Measurements from ENCODE around the gene COL3A1. TPM values are rescaled to one million over a fixed set of nuclear protein-coding genes. Genes with fewer than 3 reads are reported as not detected.

Gene COL3A1
- total RNA-seq, 3 donors from 2014 or later: 68.2 to 321 (median 299) TPM

DNA sequence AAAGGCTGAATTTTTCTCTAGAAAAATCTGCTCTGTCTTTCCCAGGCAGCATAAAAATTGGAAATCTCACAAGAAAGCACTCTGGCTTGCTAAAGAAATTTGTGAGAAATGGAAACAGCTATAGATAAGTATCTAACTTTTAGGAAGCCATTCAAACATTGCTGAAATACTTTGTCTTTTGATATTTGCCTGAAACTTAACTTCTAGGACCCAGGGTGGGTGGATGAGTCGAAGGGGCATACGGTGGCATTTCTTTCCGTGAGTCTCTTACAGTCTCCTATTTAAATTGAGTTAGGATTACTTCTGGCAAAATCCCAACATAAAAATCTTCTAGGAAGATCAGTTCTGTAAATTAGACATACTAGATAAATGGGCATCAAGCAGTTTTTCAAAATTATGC lies 532 bp upstream of the COL3A1 start:
- ATAC-seq: no peak
- DNase-seq: no peak
- no peaks in the 10 kb centered on the region for H3K4me1 ChIP-seq (ENCODE audit: low read depth)
- no peaks in the 10 kb centered on the region for H3K9me3 ChIP-seq
- no peak overlapping the region for H3K4me3 ChIP-seq
- H3K36me3 ChIP-seq (ENCODE audit: low read depth): no peaks in the 10 kb centered on the region
- intact Hi-C loops (cut with DNase I, micrococcal nuclease): no loop called here
- TF ChIP-seq, protein P1, sequence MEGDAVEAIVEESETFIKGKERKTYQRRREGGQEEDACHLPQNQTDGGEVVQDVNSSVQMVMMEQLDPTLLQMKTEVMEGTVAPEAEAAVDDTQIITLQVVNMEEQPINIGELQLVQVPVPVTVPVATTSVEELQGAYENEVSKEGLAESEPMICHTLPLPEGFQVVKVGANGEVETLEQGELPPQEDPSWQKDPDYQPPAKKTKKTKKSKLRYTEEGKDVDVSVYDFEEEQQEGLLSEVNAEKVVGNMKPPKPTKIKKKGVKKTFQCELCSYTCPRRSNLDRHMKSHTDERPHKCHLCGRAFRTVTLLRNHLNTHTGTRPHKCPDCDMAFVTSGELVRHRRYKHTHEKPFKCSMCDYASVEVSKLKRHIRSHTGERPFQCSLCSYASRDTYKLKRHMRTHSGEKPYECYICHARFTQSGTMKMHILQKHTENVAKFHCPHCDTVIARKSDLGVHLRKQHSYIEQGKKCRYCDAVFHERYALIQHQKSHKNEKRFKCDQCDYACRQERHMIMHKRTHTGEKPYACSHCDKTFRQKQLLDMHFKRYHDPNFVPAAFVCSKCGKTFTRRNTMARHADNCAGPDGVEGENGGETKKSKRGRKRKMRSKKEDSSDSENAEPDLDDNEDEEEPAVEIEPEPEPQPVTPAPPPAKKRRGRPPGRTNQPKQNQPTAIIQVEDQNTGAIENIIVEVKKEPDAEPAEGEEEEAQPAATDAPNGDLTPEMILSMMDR (IDR thresholded peaks at IDR 0.05): no peak

DNA sequence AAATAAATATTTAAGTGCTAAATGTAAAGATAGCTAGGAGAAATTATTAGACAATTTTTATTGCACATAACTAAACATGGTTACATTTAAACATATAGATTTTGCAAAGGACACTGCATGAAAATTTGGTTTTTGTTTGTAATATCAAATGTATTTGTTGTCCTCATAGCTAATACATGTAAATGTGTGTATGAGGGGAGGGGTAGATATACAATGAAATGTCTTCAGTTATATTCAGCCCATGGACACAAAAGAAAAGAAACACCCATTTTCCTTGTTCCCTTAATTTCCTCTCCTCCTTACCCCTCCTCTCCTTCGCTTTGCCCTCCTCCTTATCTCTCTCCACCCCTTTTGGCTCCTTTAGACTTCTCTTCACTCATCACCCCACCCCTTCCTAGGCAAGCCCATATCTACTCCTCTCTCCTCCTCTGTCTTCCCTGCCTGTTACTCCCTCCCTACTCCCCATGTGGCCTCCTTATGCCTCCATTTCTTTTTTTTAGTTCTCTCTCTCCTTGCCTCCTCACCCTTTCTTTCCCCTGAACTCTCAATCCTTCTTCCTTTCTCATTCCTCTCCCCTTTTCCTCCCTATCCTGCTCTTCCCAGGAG lies 1.4 kb downstream of the COL3A1 start:
- TF ChIP-seq, protein P1 (IDR thresholded peaks at IDR 0.05): no peak
- intact Hi-C loops (cut with DNase I, micrococcal nuclease): loop anchor here (5.0 kb wide), 2 partner anchors 188 to 448 kb away; no protein-coding TSS in a partner anchor
- H3K9me3 ChIP-seq: no peaks in the 10 kb centered on the region
- no peak overlapping the region for H3K4me3 ChIP-seq
- H3K36me3 ChIP-seq (ENCODE audit: low read depth): no peaks in the 10 kb centered on the region
- ATAC-seq (peak; percentile 78), DNase-seq (peak in 1 of 3 donors; percentile 28)
- no peaks in the 10 kb centered on the region for H3K4me1 ChIP-seq (ENCODE audit: low read depth)

DNA sequence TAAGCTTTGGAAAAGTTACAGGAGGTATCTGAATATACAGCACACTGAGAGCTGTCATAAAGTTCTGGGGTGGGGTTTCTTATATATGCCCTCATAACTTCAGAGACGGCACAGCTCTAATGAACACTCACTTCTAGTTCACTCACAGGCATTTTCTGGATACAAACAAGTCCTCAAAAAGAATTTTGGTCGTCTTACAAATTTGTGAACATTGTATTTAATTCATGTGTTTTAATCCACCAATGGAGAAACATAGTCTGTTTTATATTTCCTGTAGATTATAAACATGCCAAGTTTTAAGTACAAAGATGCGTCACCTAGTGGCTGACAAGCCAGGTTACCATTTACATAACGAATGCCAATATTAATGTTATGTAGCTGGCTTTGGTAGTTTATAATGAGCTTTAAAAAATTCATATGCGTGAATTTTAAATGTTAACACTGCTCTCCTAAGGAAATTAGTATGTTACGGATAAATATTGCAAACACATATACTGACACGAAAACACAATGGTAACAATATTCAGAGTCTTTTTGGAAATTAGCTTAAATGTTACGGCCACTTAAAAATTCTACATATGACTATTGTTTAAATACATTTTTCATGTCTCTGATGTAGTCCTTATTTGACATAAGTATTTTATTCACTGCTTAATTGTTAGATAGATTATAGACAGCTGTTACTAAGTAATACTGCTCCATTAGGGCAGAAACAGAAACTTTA lies 2.5 kb downstream of the COL3A1 start:
- DNase-seq: peak in 1 of 3 donors; percentile 23
- peak; percentile 75 for ATAC-seq
- TF ChIP-seq, protein P1 (IDR thresholded peaks at IDR 0.05): no peak
- Histone ChIP-seq H3K4me1 (ENCODE audit: low read depth) (no peaks in the 10 kb centered on the region), H3K9me3 (no peaks in the 10 kb centered on the region), H3K4me3 (no peak overlapping the region), H3K36me3 (ENCODE audit: low read depth) (no peaks in the 10 kb centered on the region)
- intact Hi-C loops (cut with DNase I, micrococcal nuclease): loop anchor here (5.0 kb wide), 2 partner anchors 189 to 449 kb away; no protein-coding TSS in a partner anchor

DNA sequence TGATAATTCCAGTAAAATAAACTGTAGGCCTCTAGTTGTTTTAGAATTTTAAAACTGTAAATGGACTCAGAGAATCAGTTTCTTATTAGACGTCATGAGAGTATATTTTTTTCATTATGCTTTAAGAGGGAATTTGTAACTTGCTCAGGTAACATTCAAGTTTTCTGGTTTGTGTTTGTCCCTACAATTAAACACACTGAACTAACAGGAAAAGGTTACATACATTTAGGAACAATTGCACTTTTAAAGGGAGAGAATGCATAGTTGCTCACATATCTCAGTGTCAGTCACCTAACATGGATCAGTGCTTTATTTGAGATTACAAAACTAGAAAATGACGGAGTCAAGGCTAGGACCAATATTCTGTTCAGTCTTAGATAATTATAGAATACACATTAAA lies 3.1 kb downstream of the COL3A1 start:
- Histone ChIP-seq H3K4me1 (ENCODE audit: low read depth) (no peaks in the 10 kb centered on the region), H3K36me3 (ENCODE audit: low read depth) (no peaks in the 10 kb centered on the region), H3K4me3 (no peak overlapping the region), H3K9me3 (no peaks in the 10 kb centered on the region)
- no peak for ATAC-seq
- intact Hi-C loops (cut with DNase I, micrococcal nuclease): loop anchor here (5.0 kb wide), 2 partner anchors 190 to 450 kb away; no protein-coding TSS in a partner anchor
- TF ChIP-seq, protein P1 (IDR thresholded peaks at IDR 0.05): no peak
- no peak for DNase-seq

DNA sequence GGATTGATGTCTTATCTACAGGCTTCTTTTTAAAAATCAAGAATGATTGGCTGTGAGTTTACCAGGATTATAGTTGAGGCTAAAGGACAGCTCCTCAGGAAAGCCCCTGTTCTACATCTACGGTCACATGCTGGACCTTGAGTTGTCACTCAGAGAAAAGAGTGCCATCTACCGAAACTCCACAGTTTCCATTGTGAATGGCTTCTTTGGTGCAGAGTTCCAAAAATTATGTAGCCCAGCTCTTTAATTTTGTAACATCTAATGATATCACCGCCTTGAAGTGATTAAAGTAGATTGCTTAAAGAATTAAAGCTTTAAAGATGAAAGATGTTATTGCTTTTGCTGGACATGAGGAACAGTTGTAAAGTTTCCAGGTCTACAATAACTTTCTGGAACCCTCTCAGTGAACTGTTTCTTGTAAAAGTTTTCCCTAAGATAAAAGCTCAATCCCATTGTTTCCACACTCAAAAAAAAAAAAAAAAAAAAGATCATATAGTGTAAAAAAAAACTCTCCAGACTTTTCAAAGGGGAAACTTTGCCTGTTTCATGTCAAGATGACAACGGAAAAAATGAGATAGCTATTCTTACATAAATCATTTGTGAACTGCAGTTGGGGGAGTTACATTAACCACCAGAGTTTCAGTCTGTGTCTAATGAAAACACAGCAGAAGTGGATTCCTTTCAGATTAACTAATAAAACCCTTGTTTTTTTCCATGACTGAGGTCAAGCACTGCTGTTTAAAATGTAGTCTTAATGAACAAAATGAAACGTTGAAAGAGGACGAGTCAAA lies 4.3 kb downstream of the COL3A1 start:
- H3K36me3 ChIP-seq (ENCODE audit: low read depth): no peaks in the 10 kb centered on the region
- intact Hi-C loops (cut with DNase I, micrococcal nuclease): loop anchor here (5.0 kb wide), 2 partner anchors 191 to 451 kb away; no protein-coding TSS in a partner anchor
- H3K9me3 ChIP-seq: no peaks in the 10 kb centered on the region
- H3K4me3 ChIP-seq: no peak overlapping the region
- ATAC-seq: peak; percentile 67
- TF ChIP-seq, protein P1 (IDR thresholded peaks at IDR 0.05): no peak
- peak in 1 of 3 donors; percentile 29 for DNase-seq
- no peaks in the 10 kb centered on the region for H3K4me1 ChIP-seq (ENCODE audit: low read depth)

All from mucosa of descending colon (tissue), 3 donors.